ENCODE data around the gene TSR1. TPM values are rescaled to one million over a fixed set of nuclear protein-coding genes. Genes with fewer than 3 reads are reported as not detected.
A peak's percentile ranks its signal among the peaks of the same experiment; 100 is the strongest.

TSR1 gene
- total RNA-seq (42.4 and 47.3 TPM in 2 replicates), polyA plus RNA-seq (13.7 and 16.9 TPM in 2 replicates), polyA minus RNA-seq (ENCODE audit: low replicate concordance) (19.0 and 50.4 TPM in 2 replicates)
- polyA plus RNA-seq (2012): 23.3 and 32.1 TPM in 2 replicates

GRCh38 chr17:2336215-2336851 is at the start of gene TSR1:
TSR1 (minus strand) TSS chr17:2336457; CDS start chr17:2336427, 30 bp downstream.
- Histone ChIP-seq H2AFZ (ENCODE audit: low read length) (peak within 1 kb of the TSS; percentile 88), H3K27me3 (ENCODE audit: control insufficient read depth, insufficient read depth, low read length) (no peaks in the 10 kb centered on the region), H3K9me3 (ENCODE audit: control insufficient read depth, insufficient read depth, low read depth, low read length) (no peaks in the 10 kb centered on the region), H3K79me2 (ENCODE audit: control insufficient read depth, insufficient read depth, low read length) (peaks cover 29% of the 10 kb centered on the region), H3K4me1 (ENCODE audit: control insufficient read depth, extremely low read depth, insufficient read depth, low read length) (peaks cover 13% of the 10 kb centered on the region), H3K27ac (ENCODE audit: insufficient read depth, low read length) (peak within 1 kb of the TSS; percentile 61), H3K9ac (ENCODE audit: insufficient read depth, low read length) (peak within 1 kb of the TSS; percentile 86), H3K4me2 (ENCODE audit: extremely low read depth, insufficient read depth, low read length) (peak within 1 kb of the TSS; percentile 99), H3K36me3 (ENCODE audit: control insufficient read depth, insufficient read depth, low read length) (peaks cover 14% of the 10 kb centered on the region), H3K4me3 (replicated peaks in 1 of 4; ENCODE audit: control extremely low read depth in 1 of 4, insufficient read depth in 1 of 4, low read depth in 3 of 4, low read length in 4 of 4) (peak within 1 kb of the TSS; percentile 60 to 96 (median 93)), H4K20me1 (ENCODE audit: control insufficient read depth, extremely low read depth, insufficient read depth, low read length) (no peaks in the 10 kb centered on the region)
- peak; percentile 89 to 91 for DNase-seq (ENCODE audit: low read depth in 2 of 2)
- TF ChIP-seq CTCF (conservative IDR thresholded peaks at IDR 0.05 in 1 of 2, IDR thresholded peaks at IDR 0.05 in 1 of 2; ENCODE audit: low read depth in 1 of 2, low read length in 2 of 2) (peak; percentile 31 to 32), EZH2 (IDR thresholded peaks at IDR 0.05; ENCODE audit: low read length, missing control alignments) (no peak)

GRCh38 chr17:2385240-2386210 is 49.3 kb upstream of the TSR1 start:
- no peaks in the 10 kb centered on the region for H3K27me3 ChIP-seq (ENCODE audit: control insufficient read depth, insufficient read depth, low read length)
- H3K36me3 ChIP-seq (ENCODE audit: control insufficient read depth, insufficient read depth, low read length): peaks cover 16% of the 10 kb centered on the region
- peaks cover 2% of the 10 kb centered on the region for H3K79me2 ChIP-seq (ENCODE audit: control insufficient read depth, insufficient read depth, low read length)
- no peak overlapping the region for H2AFZ ChIP-seq (ENCODE audit: low read length)
- DNase-seq (ENCODE audit: low read depth in 2 of 2): no peak
- TF ChIP-seq EZH2 (IDR thresholded peaks at IDR 0.05; ENCODE audit: low read length, missing control alignments) (no peak), CTCF (conservative IDR thresholded peaks at IDR 0.05 in 1 of 2, IDR thresholded peaks at IDR 0.05 in 1 of 2; ENCODE audit: low read depth in 1 of 2, low read length in 2 of 2) (no peak)
- H3K4me2 ChIP-seq (ENCODE audit: extremely low read depth, insufficient read depth, low read length): no peak overlapping the region
- H3K9ac ChIP-seq (ENCODE audit: insufficient read depth, low read length): no peak overlapping the region
- H3K9me3 ChIP-seq (ENCODE audit: control insufficient read depth, insufficient read depth, low read depth, low read length): no peaks in the 10 kb centered on the region
- H3K4me3 ChIP-seq (replicated peaks in 1 of 4; ENCODE audit: control extremely low read depth in 1 of 4, insufficient read depth in 1 of 4, low read depth in 3 of 4, low read length in 4 of 4): no peak overlapping the region
- H3K27ac ChIP-seq (ENCODE audit: insufficient read depth, low read length): no peak overlapping the region
- H4K20me1 ChIP-seq (ENCODE audit: control insufficient read depth, extremely low read depth, insufficient read depth, low read length): no peaks in the 10 kb centered on the region
- H3K4me1 ChIP-seq (ENCODE audit: control insufficient read depth, extremely low read depth, insufficient read depth, low read length): no peaks in the 10 kb centered on the region
